Large intestine (tissue), 12 donors: ENCODE measurements around the gene LYSMD3. TPM values are rescaled to one million over a fixed set of nuclear protein-coding genes. Genes with fewer than 3 reads are reported as not detected.
"Not testable (repeated sequence)": the region's sequence is repeated elsewhere in the genome, so short reads cannot be mapped to it uniquely, and the experiment has no call there.

Experiments
- DNase-seq, 2 donors: peaks; one replicate each; pipeline versions ENCODE4 v3.0.0 to v3.0.0-alpha.2; 2013
- H3K27ac ChIP-seq: one replicate; pipeline ENCODE4 v1.5.1; 2013; ENCODE audit warnings: low read length
- H3K27me3 ChIP-seq: 2 replicates; pipeline ENCODE4 v1.6.1; 2013; ENCODE audit warnings: low read length; ENCODE audit not compliant: control insufficient read depth, insufficient read depth
- H3K36me3 ChIP-seq: 2 replicates; pipeline ENCODE4 v1.6.1; 2013; ENCODE audit warnings: low read length; ENCODE audit not compliant: control insufficient read depth, insufficient read depth
- H3K4me1 ChIP-seq: one replicate; pipeline ENCODE4 v1.6.1; 2013; ENCODE audit warnings: low read length; ENCODE audit not compliant: control insufficient read depth, insufficient read depth
- H3K4me3 ChIP-seq: one replicate; pipeline ENCODE4 v1.5.1; 2013; ENCODE audit warnings: low read length
- H3K9me3 ChIP-seq: one replicate; pipeline ENCODE4 v1.6.1; 2013; ENCODE audit warnings: mild to moderate bottlenecking, low read depth, low read length, moderate library complexity; ENCODE audit not compliant: control insufficient read depth
- WGBS: methylation state at CpG from one replicate; pipeline ENCODE4 v1.1.5; 2013; ENCODE audit warnings: low lambda C conversion rate; ENCODE audit not compliant: insufficient coverage; 5-methylcytosine and 5-hydroxymethylcytosine counted together
- long read RNA-seq, 11 donors: transcript quantifications; one replicate each; lab custom pipeline, GENCODE V29; 2026
- polyA plus RNA-seq: library from polyadenylated mRNA; unstranded; fragments of 120-200 nt; gene quantifications from one replicate; pipeline ENCODE4 v1.2.1, GENCODE V29; 2013

The LYSMD3 gene
- 25.4 TPM for polyA plus RNA-seq
- long read RNA-seq, donor 1, full-length matches to known transcripts: 5 of 5 reads
- long read RNA-seq, donor 1, partial matches to known transcripts: 0 of 5 reads
- long read RNA-seq, donor 1, other reads (novel, unspliced or antisense): 0 of 5 reads
- long read RNA-seq, donor 2, full-length matches to known transcripts: 12 of 12 reads
- long read RNA-seq, donor 2, partial matches to known transcripts: 0 of 12 reads
- long read RNA-seq, donor 2, other reads (novel, unspliced or antisense): 0 of 12 reads
- long read RNA-seq, donor 3, full-length matches to known transcripts: 15 of 15 reads
- long read RNA-seq, donor 3, partial matches to known transcripts: 0 of 15 reads
- long read RNA-seq, donor 3, other reads (novel, unspliced or antisense): 0 of 15 reads
- long read RNA-seq, donor 4, partial matches to known transcripts: 0 of 1 reads
- long read RNA-seq, donor 4, other reads (novel, unspliced or antisense): 0 of 1 reads
- long read RNA-seq, donor 5, full-length matches to known transcripts: 5 of 5 reads
- long read RNA-seq, donor 5, partial matches to known transcripts: 0 of 5 reads
- long read RNA-seq, donor 5, other reads (novel, unspliced or antisense): 0 of 5 reads
- long read RNA-seq, donor 6, full-length matches to known transcripts: 5 of 5 reads
- long read RNA-seq, donor 6, partial matches to known transcripts: 0 of 5 reads
- long read RNA-seq, donor 6, other reads (novel, unspliced or antisense): 0 of 5 reads
- long read RNA-seq, donor 7, full-length matches to known transcripts: 6 of 6 reads
- long read RNA-seq, donor 7, partial matches to known transcripts: 0 of 6 reads
- long read RNA-seq, donor 7, other reads (novel, unspliced or antisense): 0 of 6 reads
- long read RNA-seq, donor 8, full-length matches to known transcripts: 8 of 8 reads
- long read RNA-seq, donor 8, partial matches to known transcripts: 0 of 8 reads
- long read RNA-seq, donor 8, other reads (novel, unspliced or antisense): 0 of 8 reads
- long read RNA-seq, donor 9, full-length matches to known transcripts: 4 of 4 reads
- long read RNA-seq, donor 9, partial matches to known transcripts: 0 of 4 reads
- long read RNA-seq, donor 9, other reads (novel, unspliced or antisense): 0 of 4 reads
- long read RNA-seq, donor 10, full-length matches to known transcripts: 7 of 7 reads
- long read RNA-seq, donor 10, partial matches to known transcripts: 0 of 7 reads
- long read RNA-seq, donor 10, other reads (novel, unspliced or antisense): 0 of 7 reads
- long read RNA-seq, donor 11, full-length matches to known transcripts: 7 of 7 reads
- long read RNA-seq, donor 11, partial matches to known transcripts: 0 of 7 reads
- long read RNA-seq, donor 11, other reads (novel, unspliced or antisense): 0 of 7 reads

DNA sequence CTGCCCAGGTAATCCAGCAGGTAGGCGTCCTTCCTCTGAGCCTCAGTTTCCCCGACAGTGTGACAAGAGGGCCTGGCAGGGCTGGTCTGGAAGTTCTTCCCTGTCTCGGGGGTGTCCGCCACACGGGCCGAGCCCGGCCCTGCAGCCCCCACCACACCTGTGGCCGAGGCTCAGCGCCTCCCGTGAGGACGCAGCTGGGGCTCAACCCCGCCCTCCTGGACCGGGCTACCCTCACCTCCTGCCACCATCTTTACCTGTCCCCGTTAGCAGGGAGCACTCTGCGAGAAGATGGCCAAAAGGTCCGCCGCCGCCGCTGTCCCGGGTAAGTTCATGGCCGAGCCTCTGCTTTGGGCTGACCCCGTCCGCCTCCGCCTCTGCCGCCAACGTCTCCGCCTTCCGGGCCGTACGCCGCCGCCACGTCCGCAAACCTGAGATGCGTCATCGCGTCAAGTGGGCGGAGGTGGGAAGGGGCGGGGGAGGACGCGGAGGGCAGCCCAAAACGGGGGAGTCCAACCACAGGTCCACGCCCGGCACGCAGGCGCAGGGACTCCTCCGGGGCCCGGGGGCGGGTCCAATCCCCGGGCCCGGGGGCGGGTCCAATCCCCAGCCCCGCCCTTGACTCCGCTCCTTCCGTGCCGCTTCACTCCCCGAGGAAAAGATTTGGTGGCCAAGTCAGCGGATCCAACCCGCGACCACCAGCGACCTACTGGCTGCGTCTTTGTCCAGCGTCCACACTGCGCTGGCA, at the start of gene LYSMD3:
LYSMD3 (minus strand) TSS at position 391 of the 745 bp plus-strand sequence. CDS start 4,295 bp downstream, outside the sequence.
- WGBS: no CpG with 5 or more reads among the region's 64 CpGs
- peak; percentile 97 to 98 for DNase-seq
- H3K27me3 ChIP-seq: no peaks in the 10 kb centered on the region
- H3K36me3 ChIP-seq: peaks cover 2% of the 10 kb centered on the region
- peak within 1 kb of the TSS; percentile 86 for H3K4me3 ChIP-seq
- H3K27ac ChIP-seq: peak within 1 kb of the TSS; percentile 93
- no peaks in the 10 kb centered on the region for H3K9me3 ChIP-seq
- peaks cover 10% of the 10 kb centered on the region for H3K4me1 ChIP-seq

GRCh38 chr5:90576566-90576965, 47.2 kb upstream of the LYSMD3 start:
- no CpG with 5 or more reads among the region's 3 CpGs for WGBS

DNA sequence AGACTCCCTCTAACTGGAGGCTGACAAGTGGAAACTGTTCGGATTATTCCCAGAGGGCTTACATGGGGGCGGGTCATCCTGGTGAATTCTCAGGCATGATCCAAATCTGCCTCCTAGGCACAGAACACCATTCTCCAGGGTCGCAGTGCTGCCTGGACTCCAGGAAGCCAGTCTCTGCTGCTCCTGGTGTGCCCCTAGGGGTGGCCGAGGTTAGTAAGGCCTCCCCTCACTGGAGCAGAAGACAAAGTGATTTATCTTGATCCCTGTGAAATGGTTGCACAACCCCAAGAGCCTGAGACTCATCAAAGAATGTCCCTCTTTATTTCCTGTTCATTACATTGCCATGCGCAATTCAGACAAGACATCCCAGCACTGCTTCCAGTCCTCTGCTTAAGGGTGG, 46.3 kb upstream of the LYSMD3 start:
- DNase-seq: no peak
- Histone ChIP-seq H3K9me3 (no peaks in the 10 kb centered on the region), H3K4me1 (no peaks in the 10 kb centered on the region), H3K27ac (no peak overlapping the region), H3K27me3 (no peaks in the 10 kb centered on the region), H3K36me3 (no peaks in the 10 kb centered on the region), H3K4me3 (no peak overlapping the region)
- WGBS: 100% methylated on average over 1 of the region's 5 CpGs

More at GRCh38 chr5:90576566-90576965, 47.2 kb upstream of the LYSMD3 start:
- H3K27ac ChIP-seq, H3K27me3 ChIP-seq, H3K4me1 ChIP-seq, H3K36me3 ChIP-seq, DNase-seq, H3K9me3 ChIP-seq, H3K4me3 ChIP-seq: not testable (repeated sequence)

GRCh38 chr5:90571147-90571773, 41.9 kb upstream of the LYSMD3 start:
- WGBS: no CpG with 5 or more reads among the region's 1 CpG
- Histone ChIP-seq H3K27ac (no peak overlapping the region), H3K9me3 (no peaks in the 10 kb centered on the region), H3K4me1 (no peaks in the 10 kb centered on the region), H3K27me3 (no peaks in the 10 kb centered on the region), H3K36me3 (no peaks in the 10 kb centered on the region), H3K4me3 (no peak overlapping the region)
- no peak for DNase-seq

- no peak for DNase-seq
- 94% methylated on average over 2 of the region's 2 CpGs for WGBS
- Histone ChIP-seq H3K36me3 (no peaks in the 10 kb centered on the region), H3K4me1 (no peaks in the 10 kb centered on the region), H3K27me3 (no peaks in the 10 kb centered on the region), H3K9me3 (no peaks in the 10 kb centered on the region), H3K4me3 (no peak overlapping the region), H3K27ac (no peak overlapping the region)
Observed at GRCh38 chr5:90570034-90570433, 40.6 kb upstream of the LYSMD3 start.

DNA sequence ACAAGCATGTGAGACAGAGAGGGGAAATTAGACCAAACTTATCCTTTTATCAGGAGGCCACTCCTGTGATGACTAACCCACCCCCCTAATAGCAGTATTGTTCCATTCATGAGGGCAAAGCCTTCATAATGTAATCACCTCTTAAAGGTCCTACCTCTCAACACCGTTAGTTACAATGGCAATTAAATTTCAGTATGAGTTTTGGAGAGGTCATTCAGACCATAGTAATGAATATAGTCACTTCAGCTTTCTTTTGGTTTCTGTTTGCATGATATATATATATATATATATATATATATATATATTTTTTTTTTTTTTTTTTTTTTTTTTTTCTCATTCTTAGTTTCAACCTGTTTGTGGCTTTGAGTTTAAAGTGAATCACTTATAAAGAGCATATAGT, 39.7 kb upstream of the LYSMD3 start:
- Histone ChIP-seq H3K9me3 (no peaks in the 10 kb centered on the region), H3K36me3 (no peaks in the 10 kb centered on the region), H3K4me3 (no peak overlapping the region), H3K27ac (no peak overlapping the region), H3K4me1 (no peaks in the 10 kb centered on the region), H3K27me3 (no peaks in the 10 kb centered on the region)
- no peak for DNase-seq
- WGBS: no CpG with 5 or more reads among the region's 1 CpG

GRCh38 chr5:90565491-90565890, 36.1 kb upstream of the LYSMD3 start:
- no peaks in the 10 kb centered on the region for H3K4me1 ChIP-seq
- H3K9me3 ChIP-seq: no peaks in the 10 kb centered on the region
- no peaks in the 10 kb centered on the region for H3K36me3 ChIP-seq
- H3K27me3 ChIP-seq: no peaks in the 10 kb centered on the region
- 100% methylated on average over 1 of the region's 3 CpGs for WGBS
- no peak overlapping the region for H3K27ac ChIP-seq
- no peak overlapping the region for H3K4me3 ChIP-seq
- no peak for DNase-seq

GRCh38 chr5:90563108-90563507, 33.7 kb upstream of the LYSMD3 start:
- no peak for DNase-seq
- no peaks in the 10 kb centered on the region for H3K4me1 ChIP-seq
- H3K27ac ChIP-seq: no peak overlapping the region
- H3K27me3 ChIP-seq: peaks cover 10% of the 10 kb centered on the region
- H3K9me3 ChIP-seq: no peaks in the 10 kb centered on the region
- WGBS: no CpG with 5 or more reads among the region's 1 CpG
- no peak overlapping the region for H3K4me3 ChIP-seq
- no peaks in the 10 kb centered on the region for H3K36me3 ChIP-seq

- WGBS: no CpG with 5 or more reads among the region's 5 CpGs
- Histone ChIP-seq H3K9me3 (no peaks in the 10 kb centered on the region), H3K4me1 (peaks cover 7% of the 10 kb centered on the region), H3K36me3 (no peaks in the 10 kb centered on the region), H3K27me3 (peaks cover 14% of the 10 kb centered on the region), H3K27ac (no peak overlapping the region), H3K4me3 (no peak overlapping the region)
- no peak for DNase-seq
Observed at GRCh38 chr5:90562341-90562740, 33.0 kb upstream of the LYSMD3 start.
